Measurements from ENCODE around the gene RPP14.

The RPP14 gene

GRCh38 chr3:58291671-58292338 is 14.2 kb upstream of the RPP14 start:
- no peak for DNase-seq (ENCODE audit: low read depth)

- no peak for DNase-seq (ENCODE audit: low read depth)
Measured at GRCh38 chr3:58292866-58293265, 13.2 kb upstream of the RPP14 start.

GRCh38 chr3:58293516-58293915 is 12.5 kb upstream of the RPP14 start:
- no peak for DNase-seq (ENCODE audit: low read depth)

GRCh38 chr3:58296269-58296668 is 9.8 kb upstream of the RPP14 start:
- DNase-seq (ENCODE audit: low read depth) = no peak

GRCh38 chr3:58296843-58297242 is 9.2 kb upstream of the RPP14 start:
- DNase-seq (ENCODE audit: low read depth) = no peak

GRCh38 chr3:58298190-58298589 is 7.9 kb upstream of the RPP14 start:
- no peak for DNase-seq (ENCODE audit: low read depth)

- DNase-seq (ENCODE audit: low read depth) = no peak
Measured at GRCh38 chr3:58299075-58299474, 7.0 kb upstream of the RPP14 start.

GRCh38 chr3:58299839-58300516 is 6.1 kb upstream of the RPP14 start:
- no peak for DNase-seq (ENCODE audit: low read depth)

- no peak for DNase-seq (ENCODE audit: low read depth)
Measured at GRCh38 chr3:58307639-58308215, 1.7 kb downstream of the RPP14 start.

- DNase-seq (ENCODE audit: low read depth) = no peak
Measured at GRCh38 chr3:58308728-58309127, 2.7 kb downstream of the RPP14 start.

GRCh38 chr3:58317811-58318210 is 11.8 kb downstream of the RPP14 start:
- no peak for DNase-seq (ENCODE audit: low read depth)

- DNase-seq (ENCODE audit: low read depth) = no peak
Measured at GRCh38 chr3:58321791-58322190, 15.7 kb downstream of the RPP14 start.

GRCh38 chr3:58322793-58323192 is 16.7 kb downstream of the RPP14 start:
- no peak for DNase-seq (ENCODE audit: low read depth)

GRCh38 chr3:58323529-58324390 is 17.7 kb downstream of the RPP14 start:
- no peak for DNase-seq (ENCODE audit: low read depth)

GRCh38 chr3:58324391-58325390 is 18.6 kb downstream of the RPP14 start:
- DNase-seq (ENCODE audit: low read depth) = no peak

GRCh38 chr3:58325525-58325992 is 19.5 kb downstream of the RPP14 start:
- no peak for DNase-seq (ENCODE audit: low read depth)

GRCh38 chr3:58326267-58326900 is 20.3 kb downstream of the RPP14 start:
- no peak for DNase-seq (ENCODE audit: low read depth)

GRCh38 chr3:58329150-58329921 is 23.3 kb downstream of the RPP14 start:
- no peak for DNase-seq (ENCODE audit: low read depth)

- no peak for DNase-seq (ENCODE audit: low read depth)
Measured at GRCh38 chr3:58329922-58330413, 23.9 kb downstream of the RPP14 start.
